Prostate gland (tissue), 2 donors: ENCODE data around the gene SUPT3H. TPM values are rescaled to one million over a fixed set of nuclear protein-coding genes. Genes with fewer than 3 reads are reported as not detected.

Source experiments
- DNase-seq: peaks from one replicate; pipeline ENCODE4 v3.0.0-alpha.2; 2019; ENCODE audit warnings: low spot score
- H3K27ac ChIP-seq, 2 donors: fragments of 200-600 bp; sonication (generic); 2 replicates each; pipeline ENCODE4 v1.5.1; 2017 to 2019
- H3K27me3 ChIP-seq: fragments of 200-600 bp; sonication (generic); replicated peaks from 2 replicates; pipeline ENCODE4 v1.5.1; 2019; ENCODE audit not compliant: insufficient read depth
- H3K36me3 ChIP-seq, 2 donors: fragments of 200-600 bp; sonication (generic); 1 replicate in 1 of 2; 2 replicates in 1 of 2; pipeline versions ENCODE4 v1.5.1 to v1.8.1; 2017 to 2019
- H3K4me1 ChIP-seq: fragments of 200-600 bp; sonication (generic); replicated peaks from 2 replicates; pipeline ENCODE4 v1.5.1; 2019
- H3K4me3 ChIP-seq, 2 donors: fragments of 200-600 bp; sonication (generic); 2 replicates each; pipeline ENCODE4 v1.5.1; 2017 to 2019
- H3K9me3 ChIP-seq: fragments of 200-600 bp; sonication (generic); 2 replicates; pipeline ENCODE4 v1.5.1; 2017
- CTCF ChIP-seq, 4 experiments: fragments of 200-600 bp in 2 of 4; fragments of 450-650 bp in 2 of 4; sonication (generic) in 2 of 4; IDR thresholded peaks; 1 replicate in 3 of 4; 2 replicates in 1 of 4; pipeline ENCODE4 v1.5.1; 2016 to 2019; ENCODE audit warnings: antibody characterized with exemption in 4 of 4, mild to moderate bottlenecking in 2 of 4, moderate library complexity in 2 of 4
- POLR2A ChIP-seq: fragments of 450-650 bp; IDR thresholded peaks from one replicate; pipeline ENCODE4 v1.6.1; 2016; ENCODE audit warnings: antibody characterized with exemption, mild to moderate bottlenecking
- POLR2AphosphoS5 ChIP-seq: sonication (generic); formaldehyde crosslinking; IDR thresholded peaks from one replicate; pipeline ENCODE4 v1.6.1; 2017; ENCODE audit warnings: antibody characterized with exemption
- WGBS: methylation state at CpG from one replicate; pipeline ENCODE4 v1.1.5; 2018; 5-methylcytosine and 5-hydroxymethylcytosine counted together
- intact Hi-C: fragments of 100-400 bp; cut with DNase I; formaldehyde crosslinking; loops from one replicate; pipeline ENCODE4 v1.14.2; 2022
- total RNA-seq, 2 donors: library from RNA; depleted of rRNA; stranded (reverse); fragments of >200 nt; gene quantifications; one replicate each; pipeline ENCODE4 v1.1.0, GENCODE V29; 2016

Gene SUPT3H
- total RNA-seq, 2 donors from 2014 or later, result 4.6 to 13.1 TPM

GRCh38 chr6:44833248-44833647 is 544.5 kb downstream of the SUPT3H start:
- no peak overlapping the region for H3K4me3 ChIP-seq
- TF ChIP-seq CTCF (IDR thresholded peaks at IDR 0.05), result no peak
- no peak for TF ChIP-seq POLR2A
- TF ChIP-seq POLR2AphosphoS5, result no peak
- intact Hi-C loops, result no loop called here

GRCh38 chr6:44831002-44831610 is 546.6 kb downstream of the SUPT3H start:
- no peak overlapping the region for H3K27ac ChIP-seq
- 90% methylated on average over 3 of the region's 3 CpGs for WGBS
- TF ChIP-seq POLR2A (no peak), POLR2AphosphoS5 (no peak), CTCF (IDR thresholded peaks at IDR 0.05) (no peak)
- H3K36me3 ChIP-seq, result no peaks in the 10 kb centered on the region
- no peaks in the 10 kb centered on the region for H3K9me3 ChIP-seq
- H3K4me3 ChIP-seq, result no peak overlapping the region
- no peaks in the 10 kb centered on the region for H3K4me1 ChIP-seq
- no peaks in the 10 kb centered on the region for H3K27me3 ChIP-seq
- intact Hi-C loops, result no loop called here
- no peak for DNase-seq

More at GRCh38 chr6:44833248-44833647, 544.5 kb downstream of the SUPT3H start:
- Histone ChIP-seq H3K27ac (no peak overlapping the region), H3K9me3 (no peaks in the 10 kb centered on the region), H3K36me3 (no peaks in the 10 kb centered on the region), H3K27me3 (no peaks in the 10 kb centered on the region), H3K4me1 (no peaks in the 10 kb centered on the region)
- DNase-seq, result no peak
- 92% methylated on average over 1 of the region's 1 CpG for WGBS

GRCh38 chr6:44829836-44830235 is 547.9 kb downstream of the SUPT3H start:
- Histone ChIP-seq H3K4me1 (no peaks in the 10 kb centered on the region), H3K27me3 (no peaks in the 10 kb centered on the region), H3K4me3 (no peak overlapping the region), H3K27ac (no peak overlapping the region), H3K9me3 (no peaks in the 10 kb centered on the region), H3K36me3 (no peaks in the 10 kb centered on the region)
- no peak for TF ChIP-seq CTCF (IDR thresholded peaks at IDR 0.05)
- TF ChIP-seq POLR2AphosphoS5, result no peak
- TF ChIP-seq POLR2A, result no peak
- intact Hi-C loops, result no loop called here
- WGBS, result 50% methylated on average over 2 of the region's 2 CpGs
- no peak for DNase-seq

- H3K27me3 ChIP-seq, result no peaks in the 10 kb centered on the region
- H3K36me3 ChIP-seq, result no peaks in the 10 kb centered on the region
- H3K27ac ChIP-seq, result no peak overlapping the region
- H3K4me1 ChIP-seq, result no peaks in the 10 kb centered on the region
- H3K4me3 ChIP-seq, result no peak overlapping the region
- intact Hi-C loops, result no loop called here
- no peak for DNase-seq
- H3K9me3 ChIP-seq, result no peaks in the 10 kb centered on the region
- no peak for TF ChIP-seq CTCF (IDR thresholded peaks at IDR 0.05)
- TF ChIP-seq POLR2A, result no peak
- TF ChIP-seq POLR2AphosphoS5, result no peak
- WGBS, result 70% methylated on average over 2 of the region's 2 CpGs
Measured at GRCh38 chr6:44828780-44829179, 549.0 kb downstream of the SUPT3H start.

GRCh38 chr6:44826025-44826676 is 551.6 kb downstream of the SUPT3H start:
- no peaks in the 10 kb centered on the region for H3K4me1 ChIP-seq
- H3K36me3 ChIP-seq, result no peaks in the 10 kb centered on the region
- H3K27me3 ChIP-seq, result no peaks in the 10 kb centered on the region
- TF ChIP-seq POLR2A (no peak), CTCF (IDR thresholded peaks at IDR 0.05) (no peak), POLR2AphosphoS5 (no peak)
- intact Hi-C loops, result no loop called here
- 43% methylated on average over 6 of the region's 6 CpGs for WGBS
- no peak overlapping the region for H3K4me3 ChIP-seq
- DNase-seq, result no peak
- peak overlapping the region in 1 of 2 donors; percentile 6 for H3K27ac ChIP-seq
- no peaks in the 10 kb centered on the region for H3K9me3 ChIP-seq
